Fibroblast of pulmonary artery (primary cell): Measurements from ENCODE around the gene SMAD4.
"Not testable (repeated sequence)": the region's sequence is repeated elsewhere in the genome, so short reads cannot be mapped to it uniquely, and the experiment has no call there.

ENCODE experiments used
- DNase-seq: peaks from one replicate; pipeline ENCODE4 v3.0.0-alpha.2; 2010; ENCODE audit warnings: low read depth
- H3K4me3 ChIP-seq: replicated peaks from 2 replicates; pipeline ENCODE4 v1.5.1; 2011; ENCODE audit warnings: low read depth, mild to moderate bottlenecking, control low read depth, low read length, moderate library complexity
- TF ChIP-seq, protein P1 (sequence below): IDR thresholded peaks from 2 replicates; pipeline ENCODE4 v1.5.1; 2011; ENCODE audit warnings: mild to moderate bottlenecking, control low read depth, low read length, inconsistent platforms; ENCODE audit errors: missing control alignments

The SMAD4 gene

DNA sequence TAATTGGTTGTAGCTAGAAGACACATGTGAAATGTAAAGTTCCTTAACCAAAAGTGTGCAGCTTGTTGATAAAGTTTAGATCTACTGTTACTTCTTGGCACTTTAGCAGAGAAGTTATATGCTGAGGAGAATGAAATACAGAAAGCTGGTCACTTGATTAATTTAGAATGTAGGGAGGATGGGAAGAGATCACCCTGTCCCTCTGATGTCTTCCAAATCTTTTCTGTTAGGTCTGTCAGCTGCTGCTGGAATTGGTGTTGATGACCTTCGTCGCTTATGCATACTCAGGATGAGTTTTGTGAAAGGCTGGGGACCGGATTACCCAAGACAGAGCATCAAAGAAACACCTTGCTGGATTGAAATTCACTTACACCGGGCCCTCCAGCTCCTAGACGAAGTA is 48.0 kb downstream of the SMAD4 start:
- H3K4me3 ChIP-seq, result no peak overlapping the region
- DNase-seq, result no peak
- TF ChIP-seq, protein P1, sequence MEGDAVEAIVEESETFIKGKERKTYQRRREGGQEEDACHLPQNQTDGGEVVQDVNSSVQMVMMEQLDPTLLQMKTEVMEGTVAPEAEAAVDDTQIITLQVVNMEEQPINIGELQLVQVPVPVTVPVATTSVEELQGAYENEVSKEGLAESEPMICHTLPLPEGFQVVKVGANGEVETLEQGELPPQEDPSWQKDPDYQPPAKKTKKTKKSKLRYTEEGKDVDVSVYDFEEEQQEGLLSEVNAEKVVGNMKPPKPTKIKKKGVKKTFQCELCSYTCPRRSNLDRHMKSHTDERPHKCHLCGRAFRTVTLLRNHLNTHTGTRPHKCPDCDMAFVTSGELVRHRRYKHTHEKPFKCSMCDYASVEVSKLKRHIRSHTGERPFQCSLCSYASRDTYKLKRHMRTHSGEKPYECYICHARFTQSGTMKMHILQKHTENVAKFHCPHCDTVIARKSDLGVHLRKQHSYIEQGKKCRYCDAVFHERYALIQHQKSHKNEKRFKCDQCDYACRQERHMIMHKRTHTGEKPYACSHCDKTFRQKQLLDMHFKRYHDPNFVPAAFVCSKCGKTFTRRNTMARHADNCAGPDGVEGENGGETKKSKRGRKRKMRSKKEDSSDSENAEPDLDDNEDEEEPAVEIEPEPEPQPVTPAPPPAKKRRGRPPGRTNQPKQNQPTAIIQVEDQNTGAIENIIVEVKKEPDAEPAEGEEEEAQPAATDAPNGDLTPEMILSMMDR, result no peak

DNA sequence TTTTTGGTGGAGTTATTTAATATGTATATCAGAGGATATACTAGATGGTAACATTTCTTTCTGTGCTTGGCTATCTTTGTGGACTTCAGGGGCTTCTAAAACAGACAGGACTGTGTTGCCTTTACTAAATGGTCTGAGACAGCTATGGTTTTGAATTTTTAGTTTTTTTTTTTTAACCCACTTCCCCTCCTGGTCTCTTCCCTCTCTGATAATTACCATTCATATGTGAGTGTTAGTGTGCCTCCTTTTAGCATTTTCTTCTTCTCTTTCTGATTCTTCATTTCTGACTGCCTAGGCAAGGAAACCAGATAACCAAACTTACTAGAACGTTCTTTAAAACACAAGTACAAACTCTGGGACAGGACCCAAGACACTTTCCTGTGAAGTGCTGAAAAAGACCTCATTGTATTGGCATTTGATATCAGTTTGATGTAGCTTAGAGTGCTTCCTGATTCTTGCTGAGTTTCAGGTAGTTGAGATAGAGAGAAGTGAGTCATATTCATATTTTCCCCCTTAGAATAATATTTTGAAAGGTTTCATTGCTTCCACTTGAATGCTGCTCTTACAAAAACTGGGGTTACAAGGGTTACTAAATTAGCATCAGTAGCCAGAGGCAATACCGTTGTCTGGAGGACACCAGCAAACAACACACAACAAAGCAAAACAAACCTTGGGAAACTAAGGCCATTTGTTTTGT is 52.7 kb downstream of the SMAD4 start:
- peak; percentile 33 for DNase-seq
- TF ChIP-seq, protein P1, result no peak
- H3K4me3 ChIP-seq, result no peak overlapping the region

DNA sequence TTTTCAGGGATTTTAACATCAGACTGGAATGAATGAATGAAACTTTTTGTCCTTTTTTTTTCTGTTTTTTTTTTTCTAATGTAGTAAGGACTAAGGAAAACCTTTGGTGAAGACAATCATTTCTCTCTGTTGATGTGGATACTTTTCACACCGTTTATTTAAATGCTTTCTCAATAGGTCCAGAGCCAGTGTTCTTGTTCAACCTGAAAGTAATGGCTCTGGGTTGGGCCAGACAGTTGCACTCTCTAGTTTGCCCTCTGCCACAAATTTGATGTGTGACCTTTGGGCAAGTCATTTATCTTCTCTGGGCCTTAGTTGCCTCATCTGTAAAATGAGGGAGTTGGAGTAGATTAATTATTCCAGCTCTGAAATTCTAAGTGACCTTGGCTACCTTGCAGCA is 53.4 kb downstream of the SMAD4 start:
- H3K4me3 ChIP-seq, result no peak overlapping the region
- TF ChIP-seq, protein P1, result no peak
- DNase-seq, result no peak

- TF ChIP-seq, protein P1, result no peak
- DNase-seq, result no peak
- H3K4me3 ChIP-seq, result no peak overlapping the region
These were observed 58.4 kb downstream of the SMAD4 start for GRCh38 chr18:51088410-51088809.

GRCh38 chr18:51089691-51090090 is 59.7 kb downstream of the SMAD4 start:
- DNase-seq, result no peak
- TF ChIP-seq, protein P1, result no peak
- H3K4me3 ChIP-seq, result no peak overlapping the region

DNA sequence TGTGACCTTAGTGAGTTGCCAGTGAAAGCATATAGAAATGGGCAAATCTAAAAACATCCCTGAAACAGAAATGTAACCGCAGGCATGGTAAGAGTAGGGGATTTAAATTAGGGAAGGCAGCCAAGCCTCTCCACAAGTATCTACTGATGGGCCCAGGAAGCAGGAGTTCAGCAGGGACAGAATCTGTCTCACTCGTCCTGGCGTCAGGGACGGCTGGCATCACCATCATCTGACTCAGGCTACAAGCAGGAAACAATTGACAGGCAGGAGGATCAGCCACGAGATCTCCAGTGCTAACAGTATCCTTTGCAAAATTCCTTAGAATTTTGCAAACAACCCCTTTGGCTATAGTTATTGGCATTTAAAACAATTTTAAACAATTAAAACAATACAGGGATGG is 61.3 kb downstream of the SMAD4 start:
- TF ChIP-seq, protein P1, result no peak
- H3K4me3 ChIP-seq, result no peak overlapping the region
- DNase-seq, result no peak

DNA sequence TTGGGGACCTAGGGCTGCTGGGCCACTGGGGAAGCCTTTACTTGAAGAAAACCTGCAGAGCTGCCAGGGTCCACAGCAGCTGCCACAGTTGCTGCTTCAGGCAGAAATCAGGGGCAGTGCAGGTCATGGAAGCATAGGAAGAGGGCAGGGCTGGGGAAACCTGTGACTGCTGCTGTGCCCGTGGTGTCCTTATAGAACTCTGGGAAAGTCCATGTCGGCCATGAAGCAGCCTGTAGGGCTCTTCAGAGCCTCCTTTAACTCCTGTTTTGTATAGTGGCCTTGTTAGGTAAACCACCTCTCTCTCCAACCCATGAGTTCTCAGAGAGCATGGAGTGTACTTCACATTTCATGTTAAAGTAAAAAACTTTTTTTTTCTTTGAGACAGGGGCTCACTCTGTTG is 62.1 kb downstream of the SMAD4 start:
- DNase-seq, result no peak
- H3K4me3 ChIP-seq, result no peak overlapping the region
- TF ChIP-seq, protein P1, result no peak

DNA sequence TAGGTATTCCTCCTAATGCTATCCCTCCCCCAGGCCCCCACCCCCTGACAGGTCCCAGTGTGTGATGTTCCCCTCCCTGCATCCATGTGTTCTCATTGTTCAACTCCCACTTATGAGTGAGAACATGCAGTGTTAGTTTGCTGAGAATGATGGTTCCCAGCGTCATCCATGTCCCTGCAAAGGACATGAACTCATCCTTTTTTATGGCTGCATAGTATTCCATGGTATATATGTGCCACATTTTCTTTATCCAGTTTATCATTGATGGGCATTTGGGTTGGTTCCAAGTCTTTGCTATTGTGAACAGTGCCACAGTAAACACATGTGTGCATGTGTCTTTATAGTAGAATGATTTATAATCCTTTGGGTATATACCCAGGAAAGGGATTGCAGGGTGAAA is 63.0 kb downstream of the SMAD4 start:
- DNase-seq, H3K4me3 ChIP-seq: not testable (repeated sequence)
